GM23338 (cell line): ENCODE results near the gene PAEP. TPM values are rescaled to one million over a fixed set of nuclear protein-coding genes. Genes with fewer than 3 reads are reported as not detected.

Source experiments
- ATAC-seq: fragments of 200-7000 bp; cut with Tn5 transposase; 3 replicates; pipeline ENCODE4 v1.9.1; 2020
- DNase-seq: peaks from one replicate; pipeline ENCODE4 v3.0.0-alpha.2; 2015; ENCODE audit warnings: low spot score
- H2AFZ ChIP-seq: fragments of 200-600 bp; sonication (generic); 2 replicates; pipeline ENCODE4 v1.8.0; 2016; ENCODE audit warnings: antibody characterized with exemption, mild to moderate bottlenecking, moderate library complexity
- H3F3A ChIP-seq: fragments of 200-600 bp; sonication (generic); replicated peaks from 2 replicates; pipeline ENCODE4 v1.8.0; 2017; ENCODE audit warnings: antibody characterized with exemption, mixed run types, low read depth
- H3K27ac ChIP-seq: fragments of 200-600 bp; sonication (generic); 2 replicates; pipeline ENCODE4 v1.6.1; 2016; ENCODE audit warnings: low read depth
- H3K27me3 ChIP-seq: fragments of 200-600 bp; sonication (generic); 2 replicates; pipeline ENCODE4 v1.8.0; 2016; ENCODE audit warnings: mild to moderate bottlenecking, mixed run types, moderate library complexity; ENCODE audit not compliant: insufficient read depth
- H3K36me3 ChIP-seq: fragments of 200-600 bp; sonication (generic); 2 replicates; pipeline ENCODE4 v1.8.0; 2016; ENCODE audit warnings: mild to moderate bottlenecking; ENCODE audit not compliant: insufficient read depth
- H3K4me1 ChIP-seq: fragments of 200-600 bp; sonication (generic); 2 replicates; pipeline ENCODE4 v1.8.0; 2016; ENCODE audit warnings: mild to moderate bottlenecking, moderate library complexity; ENCODE audit not compliant: insufficient read depth
- H3K4me2 ChIP-seq: fragments of 200-600 bp; sonication (generic); 2 replicates; pipeline ENCODE4 v1.7.1; 2017; ENCODE audit warnings: mixed run types
- H3K4me3 ChIP-seq: fragments of 200-600 bp; sonication (generic); 2 replicates; pipeline ENCODE4 v1.6.1; 2016; ENCODE audit warnings: mixed run types
- H3K79me2 ChIP-seq: fragments of 200-600 bp; sonication (generic); replicated peaks from 2 replicates; pipeline ENCODE4 v1.8.0; 2017; ENCODE audit warnings: mild to moderate bottlenecking; ENCODE audit not compliant: insufficient read depth
- H3K9me2 ChIP-seq: fragments of 200-600 bp; sonication (generic); 2 replicates; pipeline ENCODE4 v1.8.0; 2017; ENCODE audit not compliant: insufficient read depth
- H4K20me1 ChIP-seq: fragments of 200-600 bp; sonication (generic); replicated peaks from 2 replicates; pipeline ENCODE4 v1.8.0; 2017; ENCODE audit warnings: mild to moderate bottlenecking; ENCODE audit not compliant: insufficient read depth
- H3K27ac Mint-ChIP-seq: 2 replicates; pipeline ENCODE4 v1.8.0; 2020; ENCODE audit warnings: inconsistent platforms, mild to moderate bottlenecking, moderate library complexity, mixed read lengths
- H3K27me3 Mint-ChIP-seq: 3 replicates; pipeline ENCODE4 v1.8.0; 2022; ENCODE audit warnings: low read depth, mild to moderate bottlenecking, moderate library complexity, mixed read lengths, inconsistent platforms; ENCODE audit not compliant: insufficient read depth, poor library complexity
- H3K36me3 Mint-ChIP-seq: 3 replicates; pipeline ENCODE4 v1.8.0; 2021; ENCODE audit warnings: low read depth, mild to moderate bottlenecking, inconsistent platforms, moderate library complexity, mixed read lengths
- H3K4me1 Mint-ChIP-seq: 3 replicates; pipeline ENCODE4 v1.8.0; 2020; ENCODE audit warnings: mild to moderate bottlenecking, inconsistent platforms, mixed read lengths
- H3K4me3 Mint-ChIP-seq: 3 replicates; pipeline ENCODE4 v1.8.0; 2021; ENCODE audit warnings: moderate library complexity, mild to moderate bottlenecking, inconsistent platforms, mixed read lengths
- H3K9me3 Mint-ChIP-seq: 3 replicates; pipeline ENCODE4 v1.8.0; 2020; ENCODE audit warnings: moderate library complexity, mild to moderate bottlenecking, inconsistent platforms, mixed read lengths
- CREB1 ChIP-seq: fragments of 250-450 bp; sonication (Bioruptor Pico); IDR thresholded peaks from 2 replicates; pipeline ENCODE4 v1.5.0; 2020; ENCODE audit warnings: low read depth, mild to moderate bottlenecking, moderate library complexity
- EZH2 ChIP-seq: fragments of 200-600 bp; sonication (generic); IDR thresholded peaks from one replicate; pipeline ENCODE4 v1.8.0; 2017; ENCODE audit warnings: antibody characterized with exemption, mild to moderate bottlenecking, low read depth; ENCODE audit not compliant: unreplicated experiment
- EZH2phosphoT487 ChIP-seq: fragments of 200-600 bp; sonication (generic); IDR thresholded peaks from one replicate; pipeline ENCODE4 v1.8.1; 2018; ENCODE audit warnings: antibody characterized with exemption; ENCODE audit not compliant: unreplicated experiment
- JUNB ChIP-seq: IDR thresholded peaks from one replicate; pipeline ENCODE4 v1.6.1; 2016; ENCODE audit warnings: antibody characterized with exemption; ENCODE audit not compliant: unreplicated experiment
- NANOG ChIP-seq: IDR thresholded peaks from 2 replicates; pipeline ENCODE4 v1.6.1; 2016; ENCODE audit warnings: antibody characterized with exemption, borderline replicate concordance
- POLR2AphosphoS5 ChIP-seq: IDR thresholded peaks from 2 replicates; pipeline ENCODE4 v1.6.1; 2016; ENCODE audit warnings: antibody characterized with exemption, low read depth
- ZNF114 ChIP-seq: fragments of 250-450 bp; sonication (Bioruptor Pico); IDR thresholded peaks from 2 replicates; pipeline ENCODE4 v1.5.0; 2020; ENCODE audit warnings: mild to moderate bottlenecking, moderate library complexity
- ZNF331 ChIP-seq: fragments of 250-450 bp; sonication (Bioruptor Pico); IDR thresholded peaks from 2 replicates; pipeline ENCODE4 v1.5.0; 2020; ENCODE audit warnings: low read depth, mild to moderate bottlenecking, moderate library complexity
- ZNF462 ChIP-seq: fragments of 250-450 bp; sonication (Bioruptor Pico); IDR thresholded peaks from 2 replicates; pipeline ENCODE4 v1.5.0; 2020; ENCODE audit warnings: mild to moderate bottlenecking, moderate library complexity
- polyA plus RNA-seq: library from polyadenylated mRNA; unstranded; fragments of >200 nt; fragmentation: Nextera tagmentation; extraction: Ambion mirVana; gene quantifications from 2 replicates; pipeline ENCODE4 v1.2.1, GENCODE V29; 2016
- total RNA-seq: library from RNA; depleted of rRNA; stranded (reverse); fragments of >200 nt; shearing (Covaris generic); gene quantifications from 2 replicates; pipeline ENCODE4 v1.2.3, GENCODE V29; 2014

The PAEP gene
- total and polyA plus RNA-seq, 2 experiments from 2014 or later: not detected

GRCh38 chr9:135521608-135522095, 39.9 kb upstream of the PAEP start:
- Histone ChIP-seq H3F3A (no peaks in the 10 kb centered on the region), H3K4me3 (no peak overlapping the region), H3K27ac (no peak overlapping the region), H3K36me3 (no peaks in the 10 kb centered on the region), H3K27me3 (no peaks in the 10 kb centered on the region), H3K4me1 (no peaks in the 10 kb centered on the region), H3K79me2 (no peaks in the 10 kb centered on the region), H2AFZ (no peak overlapping the region), H4K20me1 (no peaks in the 10 kb centered on the region), H3K9me2 (no peaks in the 10 kb centered on the region), H3K4me2 (no peak overlapping the region)
- H3K4me1 Mint-ChIP-seq: peaks cover 10% of the 10 kb centered on the region; the same call in 2 of the 3 replicates
- H3K27me3 Mint-ChIP-seq: no peaks in the 10 kb centered on the region
- H3K4me3 Mint-ChIP-seq: no peak overlapping the region
- H3K9me3 Mint-ChIP-seq: no peaks in the 10 kb centered on the region
- TF ChIP-seq CREB1 (CRISPR knock-in tag): no peak
- TF ChIP-seq POLR2AphosphoS5: no peak
- TF ChIP-seq EZH2: no peak
- no peak for TF ChIP-seq JUNB
- TF ChIP-seq ZNF462 (CRISPR knock-in tag): no peak
- no peak for TF ChIP-seq NANOG
- no peak for TF ChIP-seq ZNF331 (CRISPR knock-in tag)
- TF ChIP-seq EZH2phosphoT487: no peak
- no peak for TF ChIP-seq ZNF114 (CRISPR knock-in tag)
- DNase-seq: no peak
- ATAC-seq: no peak
- no peak overlapping the region for H3K27ac Mint-ChIP-seq
- H3K36me3 Mint-ChIP-seq: no peaks in the 10 kb centered on the region
